T-cell (primary cell): ENCODE measurements around the gene OSBPL5. TPM values are rescaled to one million over a fixed set of nuclear protein-coding genes. Genes with fewer than 3 reads are reported as not detected.

ENCODE experiments used
- ATAC-seq, 4 experiments: fragments of 200-7000 bp in 3 of 4; fragments of 150-1000 bp in 1 of 4; cut with Tn5 transposase; replicated peaks in 1 of 4; 1 replicate in 3 of 4; 2 replicates in 1 of 4; pipeline ENCODE4 v1.10.0; 2021; ENCODE audit warnings: moderate library complexity in 3 of 4, mild to moderate bottlenecking in 2 of 4, moderate number of reproducible peaks in 1 of 4
- CTCF ChIA-PET, 2 donors: fragments of 300-600 bp; sonication (Branson Sonifier 250); formaldehyde crosslinking; loops; one replicate each; lab custom pipeline; 2022; ENCODE audit warnings: antibody characterized with exemption in 2 of 2; lab: Charles Lee
- POLR2A ChIA-PET, 2 donors: fragments of 300-600 bp; sonication (Branson Sonifier 250); formaldehyde crosslinking; loops; one replicate each; lab custom pipeline; 2022; ENCODE audit warnings: antibody characterized with exemption in 2 of 2; lab: Charles Lee
- DNase-seq, 35 experiments: peaks; one replicate each; pipeline versions ENCODE4 v3.0.0 to v3.0.0-alpha.2; 2013 to 2023
- H3K27ac ChIP-seq: one replicate; pipeline ENCODE4 v1.5.1; 2013; ENCODE audit warnings: low read length
- H3K27me3 ChIP-seq, 2 experiments: replicated peaks in 1 of 2; 1 replicate in 1 of 2; 2 replicates in 1 of 2; pipeline versions ENCODE4 v1.6.1 to v1.7.0; 2013; ENCODE audit warnings: low read length in 1 of 2, mixed read lengths in 1 of 2; ENCODE audit not compliant: control insufficient read depth in 2 of 2, insufficient read depth in 2 of 2; ENCODE audit errors: extremely low read depth in 1 of 2
- H3K36me3 ChIP-seq, 2 donors: 1 replicate in 1 of 2; 2 replicates in 1 of 2; pipeline versions ENCODE4 v1.6.1 to v1.7.0; 2013; ENCODE audit warnings: low read length in 1 of 2; ENCODE audit not compliant: control insufficient read depth in 2 of 2, insufficient read depth in 1 of 2; ENCODE audit errors: extremely low read depth in 1 of 2
- H3K4me1 ChIP-seq, 2 experiments: 1 replicate in 1 of 2; 2 replicates in 1 of 2; pipeline versions ENCODE4 v1.6.1 to v1.7.0; 2013; ENCODE audit warnings: low read length in 2 of 2, mixed read lengths in 1 of 2; ENCODE audit not compliant: insufficient read depth in 2 of 2, control insufficient read depth in 1 of 2; ENCODE audit errors: extremely low read depth in 1 of 2
- H3K4me3 ChIP-seq, 2 donors: 1 replicate in 1 of 2; 2 replicates in 1 of 2; pipeline versions ENCODE4 v1.5.1 to v1.7.0; 2013; ENCODE audit warnings: mild to moderate bottlenecking in 2 of 2, low read length in 1 of 2, moderate library complexity in 1 of 2; ENCODE audit not compliant: control insufficient read depth in 1 of 2; ENCODE audit errors: extremely low read depth in 1 of 2
- H3K9me3 ChIP-seq: 2 replicates; pipeline ENCODE4 v1.7.0; 2013
- H3K27ac Mint-ChIP-seq, 2 donors: one replicate each; pipeline ENCODE4 v1.8.0; 2020 to 2021; ENCODE audit warnings: mild to moderate bottlenecking in 2 of 2, mixed read lengths in 2 of 2
- H3K27me3 Mint-ChIP-seq, 2 donors: one replicate each; pipeline ENCODE4 v1.8.0; 2021 to 2022; ENCODE audit warnings: mixed read lengths in 2 of 2
- H3K36me3 Mint-ChIP-seq: one replicate; pipeline ENCODE4 v1.8.0; 2021; ENCODE audit warnings: mixed read lengths
- H3K4me1 Mint-ChIP-seq, 3 donors: one replicate each; pipeline ENCODE4 v1.8.0; 2020 to 2022; ENCODE audit warnings: mixed read lengths in 3 of 3, mild to moderate bottlenecking in 1 of 3
- H3K4me3 Mint-ChIP-seq, 3 donors: one replicate each; pipeline ENCODE4 v1.8.0; 2020 to 2022; ENCODE audit warnings: mild to moderate bottlenecking in 3 of 3, mixed read lengths in 3 of 3, moderate library complexity in 3 of 3
- H3K9me3 Mint-ChIP-seq, 3 donors: one replicate each; pipeline ENCODE4 v1.8.0; 2020 to 2022; ENCODE audit warnings: mixed read lengths in 3 of 3
- WGBS: methylation state at CpG from one replicate; pipeline ENCODE4 v1.1.5; 2013; ENCODE audit warnings: missing lambda C conversion rate; ENCODE audit not compliant: insufficient coverage; 5-methylcytosine and 5-hydroxymethylcytosine counted together
- total RNA-seq, 35 experiments: library from RNA in 6 of 35; stranded (reverse) in 6 of 35; fragments of 120-200 nt in 1 of 35; gene quantifications; one replicate each; pipeline versions ENCODE4 v1.2.1 to v1.2.4 and lab custom pipeline; 2013 to 2026

OSBPL5 gene
- total RNA-seq, 5 donors from 2014 or later (not counting 1 experiment from before 2014, with no cell fraction given), result 11.2 to 41.5 (median 20.9) TPM

DNA sequence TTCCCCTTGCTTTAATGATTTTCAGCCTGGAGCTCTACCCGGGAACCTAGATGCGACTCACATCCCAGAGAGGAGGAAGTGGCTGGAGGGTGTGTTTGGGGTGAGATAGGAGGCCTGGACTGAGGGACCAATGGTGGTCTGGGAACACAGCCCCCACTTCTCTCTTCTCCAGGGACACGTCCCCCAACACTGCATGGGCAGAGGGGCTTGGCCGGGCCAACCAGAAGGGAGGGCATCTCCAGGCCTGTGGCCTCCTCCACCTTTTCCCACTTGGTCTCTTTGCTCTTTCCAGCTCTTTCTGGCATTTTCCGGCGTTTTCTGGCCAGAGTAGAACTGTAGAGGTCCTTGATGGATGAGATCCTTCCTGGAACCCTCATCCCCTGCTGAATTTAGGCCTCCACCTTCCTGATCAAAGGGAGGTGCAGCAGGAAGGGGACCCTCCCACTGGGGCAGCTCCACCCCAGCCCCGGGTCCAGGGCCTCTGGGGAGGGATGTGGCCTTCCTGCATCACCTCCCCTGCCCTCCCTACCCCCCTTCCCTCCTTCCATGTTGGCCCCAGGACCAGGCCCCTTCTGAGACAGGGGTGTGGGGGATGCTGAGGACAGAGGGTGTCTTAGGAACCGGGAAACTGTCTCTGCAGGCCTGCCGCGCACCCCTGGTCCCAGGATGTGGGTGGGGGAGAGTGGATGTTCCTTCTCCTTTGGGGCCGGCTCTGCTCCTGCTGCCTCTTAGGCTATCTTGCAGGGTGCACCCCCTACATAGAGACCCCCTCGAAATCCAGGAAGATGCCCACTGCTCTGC, 29.1 kb upstream of the OSBPL5 start:
- ChIA-PET CTCF (no interaction called here), POLR2A (no interaction called here)
- Mint-ChIP-seq H3K9me3 (no peaks in the 10 kb centered on the region), H3K27me3 (peaks cover 0 to 8% of the 10 kb centered on the region in 2 donors), H3K4me1 (no peaks in the 10 kb centered on the region), H3K36me3 (no peaks in the 10 kb centered on the region), H3K4me3 (no peak overlapping the region), H3K27ac (no peak overlapping the region)
- H3K27ac ChIP-seq, result no peak overlapping the region
- H3K4me3 ChIP-seq, result no peak overlapping the region
- H3K4me1 ChIP-seq, result no peaks in the 10 kb centered on the region
- H3K27me3 ChIP-seq, result peaks cover 0 to 39% of the 10 kb centered on the region in 2 experiments
- no CpG with 5 or more reads among the region's 12 CpGs for WGBS
- H3K36me3 ChIP-seq, result no peaks in the 10 kb centered on the region
- ATAC-seq (no peak), DNase-seq (no peak)
- H3K9me3 ChIP-seq, result no peaks in the 10 kb centered on the region

DNA sequence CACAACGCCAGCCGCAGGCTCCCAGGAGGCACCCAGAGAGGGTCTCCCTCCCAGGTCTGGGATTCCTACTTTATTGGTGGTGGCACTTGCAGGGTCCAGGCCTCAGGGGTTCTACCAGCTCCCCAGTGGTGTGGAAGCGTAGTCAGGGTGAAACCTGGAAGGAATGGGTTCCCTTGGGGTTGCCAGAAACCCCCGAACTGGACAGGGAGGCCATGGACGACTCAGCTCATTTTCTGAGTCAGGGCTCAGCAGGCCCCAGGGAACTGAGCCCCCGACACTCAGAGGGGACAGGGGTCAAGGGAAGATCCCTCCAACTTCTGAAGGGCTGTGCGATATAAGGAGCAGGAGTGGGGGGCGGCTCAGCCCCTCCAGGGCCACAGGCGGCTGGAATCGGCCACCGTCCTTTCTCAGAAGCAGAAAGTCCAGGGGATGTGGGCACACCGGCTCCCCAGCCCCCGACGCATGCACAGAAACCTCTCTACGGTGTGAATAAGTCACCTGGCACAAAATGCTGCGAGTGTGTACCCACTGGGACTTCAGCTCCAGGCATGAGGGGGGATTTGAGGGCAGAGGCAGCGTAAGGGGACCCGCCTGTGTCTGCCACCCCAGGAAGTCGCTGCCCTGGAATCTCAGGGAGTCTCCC, 28.4 kb upstream of the OSBPL5 start:
- peaks cover 0 to 7% of the 10 kb centered on the region in 2 donors for H3K27me3 Mint-ChIP-seq
- Histone ChIP-seq H3K9me3 (no peaks in the 10 kb centered on the region), H3K27me3 (peaks cover 0 to 39% of the 10 kb centered on the region in 2 experiments), H3K27ac (no peak overlapping the region), H3K4me1 (no peaks in the 10 kb centered on the region), H3K36me3 (no peaks in the 10 kb centered on the region), H3K4me3 (no peak overlapping the region)
- ATAC-seq (no peak), DNase-seq (no peak)
- WGBS, result 81% methylated on average over 16 of the region's 19 CpGs
- no peaks in the 10 kb centered on the region for H3K9me3 Mint-ChIP-seq
- no peak overlapping the region for H3K27ac Mint-ChIP-seq
- H3K4me1 Mint-ChIP-seq, result no peaks in the 10 kb centered on the region
- ChIA-PET POLR2A (no interaction called here), CTCF (no interaction called here)
- H3K36me3 Mint-ChIP-seq, result no peaks in the 10 kb centered on the region
- H3K4me3 Mint-ChIP-seq, result no peak overlapping the region

DNA sequence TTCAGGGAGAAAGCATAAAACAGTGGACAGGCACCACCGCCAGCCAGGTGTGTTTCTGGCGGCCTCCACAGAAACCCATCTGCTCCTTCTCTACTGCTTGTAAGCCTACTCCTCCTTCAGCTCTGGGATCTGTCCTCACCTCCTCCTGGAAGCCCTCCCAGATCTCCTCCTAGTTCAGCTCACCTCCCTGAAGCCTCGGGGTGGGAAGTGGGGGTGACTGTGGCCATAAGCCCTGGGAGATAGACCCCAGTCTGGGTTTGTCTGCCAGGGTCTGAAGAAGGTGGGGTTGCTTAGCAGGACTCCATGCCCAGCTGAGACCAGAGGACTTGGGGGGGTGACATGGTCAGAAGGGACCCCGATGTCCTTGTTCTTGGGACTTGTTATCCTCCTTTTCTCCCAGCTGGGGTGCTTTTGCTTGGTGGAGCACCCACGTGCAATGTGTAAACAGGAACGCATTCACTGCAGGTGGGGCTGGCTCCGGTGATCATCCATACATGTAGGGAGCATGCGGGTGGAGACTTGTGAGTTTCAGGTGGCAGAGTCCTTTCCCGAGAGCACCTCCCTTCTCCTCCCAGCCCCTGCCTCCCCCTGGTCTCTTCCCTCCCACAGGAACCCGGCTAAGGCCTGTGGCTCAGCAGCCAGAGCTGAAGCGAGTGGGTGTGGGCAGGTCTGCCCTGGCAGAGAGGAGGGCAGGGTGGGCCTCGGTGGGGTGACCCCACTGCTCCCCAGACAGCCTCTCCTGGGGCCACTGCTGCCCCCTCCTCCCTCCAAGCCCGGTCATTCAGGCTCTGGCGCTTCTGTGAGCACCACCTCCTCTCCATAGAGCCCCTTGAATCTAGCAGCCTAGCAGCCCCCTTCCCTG, 27.6 kb upstream of the OSBPL5 start:
- peaks cover 0 to 33% of the 10 kb centered on the region in 2 experiments for H3K27me3 ChIP-seq
- H3K36me3 ChIP-seq, result no peaks in the 10 kb centered on the region
- ATAC-seq, result no peak
- H3K4me3 ChIP-seq, result no peak overlapping the region
- Mint-ChIP-seq H3K36me3 (no peaks in the 10 kb centered on the region), H3K27me3 (peaks cover 0 to 5% of the 10 kb centered on the region in 2 donors), H3K4me3 (no peak overlapping the region), H3K27ac (no peak overlapping the region), H3K9me3 (no peaks in the 10 kb centered on the region), H3K4me1 (no peaks in the 10 kb centered on the region)
- POLR2A ChIA-PET, result no interaction called here
- CTCF ChIA-PET, result no interaction called here
- H3K4me1 ChIP-seq, result no peaks in the 10 kb centered on the region
- WGBS, result 85% methylated on average over 3 of the region's 14 CpGs
- DNase-seq, result no peak
- H3K27ac ChIP-seq, result no peak overlapping the region
- H3K9me3 ChIP-seq, result no peaks in the 10 kb centered on the region

DNA sequence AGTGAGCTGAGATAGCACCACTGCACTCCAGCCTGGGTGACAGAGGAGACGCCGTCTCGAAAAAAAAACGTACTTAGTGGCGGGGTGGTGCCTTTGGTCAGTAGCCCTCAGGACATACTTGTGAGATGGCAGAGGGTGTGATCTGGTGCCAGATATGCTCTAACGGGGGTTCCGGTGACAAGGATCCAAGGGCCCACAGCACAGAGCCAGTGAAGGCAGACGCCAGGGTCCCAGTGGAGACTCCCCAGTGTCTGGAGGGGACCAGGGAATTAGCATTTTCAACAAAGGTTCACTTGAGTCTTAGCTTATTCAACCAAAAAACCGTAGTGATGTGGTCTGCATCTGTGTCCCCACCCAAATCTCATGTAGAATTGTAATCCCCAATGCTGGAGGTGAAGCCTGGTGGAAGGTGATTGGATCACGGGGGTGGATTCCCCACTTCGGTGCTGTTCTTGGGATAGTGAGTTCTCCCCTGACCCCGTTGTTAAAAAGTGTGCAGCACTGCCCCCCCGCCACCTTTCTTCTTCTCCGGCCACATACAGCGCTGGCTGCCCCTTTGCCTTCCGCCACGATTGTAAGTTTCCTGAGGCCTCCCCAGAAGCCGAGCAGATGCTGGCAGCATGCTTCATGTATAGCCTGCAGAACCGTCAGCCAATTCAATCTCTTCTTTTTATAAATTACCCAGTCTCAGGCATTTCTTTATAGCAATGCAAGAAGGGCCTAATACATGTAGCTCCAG, 26.6 kb upstream of the OSBPL5 start:
- Histone ChIP-seq H3K27me3 (peaks cover 0 to 24% of the 10 kb centered on the region in 2 experiments), H3K36me3 (no peaks in the 10 kb centered on the region), H3K4me1 (no peaks in the 10 kb centered on the region), H3K27ac (no peak overlapping the region), H3K4me3 (no peak overlapping the region), H3K9me3 (no peaks in the 10 kb centered on the region)
- ATAC-seq (no peak), DNase-seq (no peak)
- H3K27me3 Mint-ChIP-seq, result peaks cover 0 to 5% of the 10 kb centered on the region in 2 donors
- no peaks in the 10 kb centered on the region for H3K9me3 Mint-ChIP-seq
- no peak overlapping the region for H3K4me3 Mint-ChIP-seq
- no peak overlapping the region for H3K27ac Mint-ChIP-seq
- WGBS, result 88% methylated on average over 13 of the region's 19 CpGs
- H3K4me1 Mint-ChIP-seq, result no peaks in the 10 kb centered on the region
- ChIA-PET POLR2A (no interaction called here), CTCF (no interaction called here)
- H3K36me3 Mint-ChIP-seq, result no peaks in the 10 kb centered on the region

DNA sequence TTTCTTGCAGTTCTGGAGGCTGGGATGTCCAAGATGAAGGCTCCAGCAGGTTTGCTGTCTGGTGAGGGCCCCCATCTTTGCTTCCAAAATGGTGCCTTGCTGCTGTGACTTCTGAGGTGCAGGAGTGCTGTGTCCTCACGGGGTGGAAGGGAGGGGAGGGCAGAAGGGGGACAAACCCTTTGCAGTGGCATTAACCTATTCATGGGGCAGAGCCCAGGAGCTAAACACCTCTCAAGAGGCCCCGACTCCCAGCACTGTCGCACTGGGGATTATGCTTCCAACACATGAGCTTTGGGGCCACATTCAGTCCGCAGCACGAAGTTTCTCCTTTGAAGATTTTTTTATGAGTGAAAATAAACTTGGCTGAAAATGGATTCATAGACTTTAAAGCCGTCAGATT, 25.5 kb upstream of the OSBPL5 start:
- Mint-ChIP-seq H3K4me1 (no peaks in the 10 kb centered on the region), H3K4me3 (no peak overlapping the region), H3K27me3 (peaks cover 0 to 2% of the 10 kb centered on the region in 2 donors), H3K36me3 (no peaks in the 10 kb centered on the region), H3K9me3 (no peaks in the 10 kb centered on the region), H3K27ac (no peak overlapping the region)
- no peak overlapping the region for H3K27ac ChIP-seq
- ATAC-seq, result no peak
- WGBS, result 100% methylated on average over 1 of the region's 6 CpGs
- CTCF ChIA-PET, result no interaction called here
- no peaks in the 10 kb centered on the region for H3K36me3 ChIP-seq
- H3K4me1 ChIP-seq, result no peaks in the 10 kb centered on the region
- peaks cover 0 to 19% of the 10 kb centered on the region in 2 experiments for H3K27me3 ChIP-seq
- POLR2A ChIA-PET, result no interaction called here
- no peak overlapping the region for H3K4me3 ChIP-seq
- no peaks in the 10 kb centered on the region for H3K9me3 ChIP-seq
- DNase-seq, result no peak
